COLO668 (cell line): ENCODE measurements around the gene ENDOV.

Experiments used
- DNase-seq: peaks from one replicate; lab custom pipeline; 2025; ENCODE audit not compliant: unreplicated experiment; lab: John Stamatoyannopoulos, UW

The ENDOV gene

DNA sequence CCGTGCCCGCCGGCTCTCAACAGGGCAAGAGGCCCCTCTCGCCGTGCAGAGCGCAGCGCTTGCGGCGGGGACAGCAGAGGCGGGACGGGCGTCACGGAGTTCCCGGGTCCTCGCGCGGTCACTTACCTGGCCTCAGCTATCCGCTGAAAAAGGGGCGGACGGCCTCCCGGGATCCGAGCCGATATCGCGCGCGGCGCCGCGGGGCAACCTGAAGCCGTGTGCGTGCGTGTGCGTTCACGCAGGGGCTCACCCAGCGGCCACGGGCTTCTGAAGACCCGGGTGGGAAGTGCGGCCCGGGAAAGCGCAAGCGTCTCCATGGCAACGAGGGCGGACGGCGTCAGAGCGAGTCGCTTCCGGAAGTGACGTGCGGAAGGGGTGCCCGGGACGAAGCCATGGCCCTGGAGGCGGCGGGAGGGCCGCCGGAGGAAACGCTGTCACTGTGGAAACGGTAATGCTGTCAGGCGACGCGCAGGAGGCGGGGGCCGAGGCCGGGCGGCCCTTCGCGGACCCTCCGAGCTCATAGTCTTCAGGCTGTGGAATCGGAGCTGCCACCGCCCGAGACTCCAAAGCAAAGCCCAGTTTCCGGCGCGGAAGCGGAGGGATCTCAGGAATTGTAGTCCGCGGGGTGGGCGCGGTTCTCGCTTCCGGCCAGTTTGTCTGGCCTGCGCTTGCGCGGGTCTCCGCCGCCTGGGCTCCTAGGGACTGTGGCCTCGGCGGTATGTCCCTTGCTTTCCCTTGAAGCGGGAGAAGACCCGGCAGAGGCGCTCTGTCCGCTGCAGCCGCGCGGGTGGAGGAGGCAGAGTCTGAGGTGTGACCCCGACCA is at the start of gene ENDOV:
TSS of gene ENDOV (plus strand) at position 365 of the 823 bp plus-strand sequence. CDS start at position 393, 28 bp downstream.
- DNase-seq = peak; percentile 90

DNA sequence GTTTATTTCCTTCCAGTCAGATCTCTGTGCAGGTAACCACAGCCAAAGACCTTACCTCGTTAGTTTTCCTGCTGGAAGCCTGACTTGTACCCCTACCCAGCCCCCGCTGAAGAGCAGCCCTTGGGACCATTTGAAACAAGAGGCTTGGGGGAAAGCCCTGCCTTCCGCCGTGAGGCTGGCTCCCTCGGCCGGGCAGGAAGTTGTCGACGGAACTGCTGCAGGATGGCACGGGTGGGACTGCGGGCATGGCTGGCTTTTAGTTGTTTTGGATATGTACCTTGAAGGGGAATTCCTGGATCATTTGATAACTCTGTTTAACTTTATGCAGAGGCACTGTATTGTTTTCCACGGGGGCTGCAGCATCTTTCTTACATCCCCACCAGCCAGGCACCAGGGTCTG is 49.0 kb upstream of the ENDOV start:
- no peak for DNase-seq

DNA sequence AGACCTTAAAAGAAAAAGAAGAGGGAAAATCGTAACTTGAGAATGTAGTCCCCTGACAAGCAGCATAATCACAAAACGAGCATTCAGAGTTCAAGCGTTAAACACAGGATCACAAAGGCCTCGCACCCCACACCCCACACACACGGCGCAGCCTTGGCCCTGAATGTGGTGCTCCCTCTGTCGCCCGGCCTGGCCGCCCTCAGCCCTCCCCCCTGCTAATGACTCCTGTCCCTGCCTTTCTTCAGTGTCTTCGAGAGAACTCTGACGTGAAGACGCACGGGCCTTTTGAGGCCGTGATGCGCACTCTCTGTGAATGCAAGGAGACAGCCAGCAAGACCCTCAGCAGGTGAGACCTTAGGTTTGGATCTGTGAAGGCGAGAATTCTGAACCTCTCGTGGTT is 47.5 kb upstream of the ENDOV start:
- no peak for DNase-seq

DNA sequence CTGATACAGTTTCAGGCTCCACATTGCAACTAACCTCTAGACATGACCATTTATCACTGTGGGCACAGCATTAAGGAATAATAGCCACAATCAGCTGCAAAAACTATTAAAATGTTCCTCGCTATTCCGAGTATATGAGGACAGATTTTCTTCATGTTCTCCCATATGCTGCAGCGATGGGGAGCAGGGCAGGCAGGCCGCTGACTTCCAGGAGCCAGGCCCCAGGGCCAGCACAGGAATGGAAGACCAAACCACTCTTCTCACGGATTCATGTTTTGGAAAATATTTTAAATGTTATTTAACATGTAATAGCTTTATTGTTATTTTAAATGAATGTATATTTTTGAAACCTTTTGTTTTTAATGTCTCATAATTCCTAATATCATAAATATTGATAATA is 43.8 kb upstream of the ENDOV start:
- no peak for DNase-seq

DNA sequence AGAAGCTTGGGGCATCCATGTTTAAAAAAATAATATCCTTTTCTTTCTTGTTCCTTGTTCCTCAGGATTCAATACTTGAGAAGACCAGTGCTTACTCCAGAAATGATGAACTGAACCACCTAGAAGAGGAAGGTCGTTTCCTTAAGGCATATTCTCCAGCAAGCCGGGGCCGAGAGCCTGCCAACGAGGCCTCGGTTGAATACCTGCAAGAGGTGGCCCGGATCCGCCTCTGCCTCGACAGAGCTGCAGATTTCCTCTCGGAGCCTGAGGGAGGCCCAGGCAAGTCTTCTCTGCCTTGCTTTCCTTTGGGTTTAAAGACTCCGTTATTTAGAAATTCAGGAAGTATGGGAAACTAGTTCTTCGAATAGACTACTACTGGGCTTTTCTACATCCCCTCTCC is 42.5 kb upstream of the ENDOV start:
- no peak for DNase-seq

DNA sequence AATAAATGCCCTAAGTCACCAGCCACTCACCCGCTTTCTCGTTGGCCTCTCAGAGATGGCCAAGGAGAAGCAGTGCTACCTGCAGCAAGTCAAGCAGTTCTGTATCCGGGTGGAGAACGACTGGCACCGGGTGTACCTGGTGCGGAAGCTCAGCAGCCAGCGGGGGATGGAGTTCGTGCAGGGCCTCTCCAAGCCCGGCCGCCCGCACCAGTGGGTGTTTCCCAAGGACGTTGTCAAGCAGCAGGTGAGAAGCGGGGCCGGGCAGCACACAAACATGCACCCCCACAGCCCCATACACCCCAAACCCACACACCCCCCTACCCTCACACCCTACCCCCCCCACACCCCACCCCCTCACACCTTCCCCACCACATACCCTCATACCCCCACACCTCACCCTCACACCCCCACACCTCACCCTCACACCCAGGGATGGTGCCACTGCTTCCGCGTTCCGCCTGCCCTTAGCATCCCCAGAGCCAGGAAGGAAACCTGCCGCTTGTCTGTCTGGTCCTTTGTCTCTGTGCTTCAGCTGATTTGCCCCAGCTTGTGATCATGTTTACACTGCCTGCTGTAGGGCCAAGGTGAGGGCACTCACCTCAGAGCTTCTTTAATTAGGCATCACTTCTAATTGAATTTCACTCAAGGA is 41.9 kb upstream of the ENDOV start:
- no peak for DNase-seq

DNA sequence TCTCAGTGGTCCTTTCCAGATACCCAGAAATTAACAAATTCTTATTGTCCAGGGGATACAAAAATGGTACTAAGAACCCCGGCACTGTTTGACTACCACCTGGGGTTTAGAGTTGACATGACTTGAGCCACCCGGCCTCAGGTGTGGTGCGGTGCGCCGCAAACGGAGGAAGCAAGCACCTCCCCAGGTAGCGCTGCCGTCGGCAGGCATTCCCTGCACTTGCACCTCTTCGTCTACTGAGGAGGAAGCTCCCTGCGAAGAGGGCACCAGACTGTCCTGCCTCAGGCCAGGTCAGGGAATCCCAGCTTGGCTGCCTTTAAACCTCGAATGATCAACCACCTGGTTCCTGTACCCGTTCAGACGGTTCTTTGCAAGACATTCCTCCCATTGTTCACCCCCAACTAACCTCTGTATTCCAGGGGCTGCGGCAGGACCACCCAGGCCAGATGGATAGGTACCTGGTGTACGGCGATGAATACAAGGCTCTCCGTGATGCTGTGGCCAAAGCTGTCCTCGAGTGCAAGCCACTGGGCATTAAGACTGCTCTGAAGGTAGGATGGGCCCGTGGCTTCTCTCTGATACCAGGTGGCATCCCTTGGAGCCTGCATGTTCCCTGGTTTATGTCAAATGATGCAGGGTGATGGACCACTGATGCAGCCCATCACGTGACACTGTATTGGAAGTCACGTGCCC is 40.8 kb upstream of the ENDOV start:
- DNase-seq = no peak

DNA sequence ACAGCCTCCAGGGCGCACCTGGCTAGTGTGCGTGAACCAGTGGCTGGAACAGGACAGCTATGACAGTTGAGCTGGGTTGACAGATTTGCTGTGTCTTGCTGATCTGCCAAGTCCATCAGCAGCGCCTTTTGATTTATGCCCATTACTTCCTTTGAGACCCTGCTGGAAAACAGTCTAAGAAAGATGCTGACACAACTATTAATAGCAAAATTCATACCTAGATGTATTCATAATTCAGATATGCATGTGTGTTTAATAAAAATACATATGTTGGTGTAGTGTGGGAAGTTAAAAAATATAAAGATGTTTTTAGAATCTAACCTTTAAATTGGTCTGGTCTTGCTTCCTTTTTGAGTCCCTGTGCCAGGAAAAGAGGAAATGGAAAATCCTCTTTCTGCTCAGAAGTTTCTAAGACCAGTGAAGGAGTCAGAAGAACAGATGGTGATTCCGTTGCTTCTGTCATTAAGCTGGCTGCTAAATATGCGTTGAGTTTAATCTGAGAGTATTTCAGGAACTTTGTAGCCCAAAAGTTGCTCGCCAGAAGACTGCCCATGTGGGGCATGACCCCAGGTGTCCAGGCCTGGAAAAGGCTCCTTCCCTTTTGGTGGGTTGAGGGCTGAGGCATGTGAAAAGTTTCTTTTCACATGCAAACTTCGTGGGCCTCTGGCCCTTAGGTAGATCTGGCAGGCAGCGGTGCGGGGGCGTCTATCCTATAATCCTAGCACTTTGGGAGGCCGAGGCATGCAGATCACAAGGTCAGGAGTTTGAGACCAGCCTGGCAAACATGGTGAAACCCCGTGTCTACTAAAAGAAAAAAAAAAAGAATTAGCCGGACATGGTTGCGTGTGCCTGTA is 40.0 kb upstream of the ENDOV start:
- no peak for DNase-seq

DNA sequence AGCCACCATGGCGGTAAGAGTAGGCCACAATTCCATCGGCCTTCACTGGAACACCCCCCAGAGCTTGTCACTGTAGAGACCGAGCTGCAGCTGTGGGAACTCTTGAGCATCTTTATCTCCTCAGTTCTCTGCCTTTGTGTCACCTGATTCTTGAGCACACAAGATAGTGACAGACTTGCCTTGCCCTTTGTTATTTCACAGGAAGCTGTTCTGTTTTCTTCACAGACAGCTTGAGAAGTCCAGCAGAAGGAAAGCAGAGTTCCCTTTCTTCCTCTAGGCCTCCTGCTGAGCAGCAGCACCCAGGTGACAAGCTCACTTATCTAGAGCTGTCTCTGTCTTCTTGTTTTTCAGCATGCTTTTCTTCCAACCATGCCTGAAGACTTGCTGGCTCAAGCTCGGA is 38.4 kb upstream of the ENDOV start:
- DNase-seq = no peak

DNA sequence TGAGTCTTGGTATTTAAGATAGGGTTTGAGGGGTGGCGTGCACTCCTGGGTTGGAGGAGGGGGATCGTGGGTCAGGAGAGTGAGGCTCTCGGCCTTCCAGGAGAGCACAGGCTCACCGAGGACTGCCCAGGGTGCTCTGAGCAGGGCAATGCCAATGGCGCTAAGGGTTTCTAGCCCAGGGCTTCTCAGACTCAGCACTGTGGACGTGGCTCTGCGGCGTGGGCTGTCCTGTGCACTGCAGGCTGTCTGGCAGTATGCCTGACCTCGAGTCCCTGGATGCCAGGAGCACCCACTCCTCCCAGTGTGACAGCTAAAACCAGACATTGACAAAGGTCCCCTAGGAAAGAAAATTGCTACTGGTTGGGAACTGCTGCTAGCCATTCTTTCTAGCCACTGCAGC is 37.2 kb upstream of the ENDOV start:
- no peak for DNase-seq

DNA sequence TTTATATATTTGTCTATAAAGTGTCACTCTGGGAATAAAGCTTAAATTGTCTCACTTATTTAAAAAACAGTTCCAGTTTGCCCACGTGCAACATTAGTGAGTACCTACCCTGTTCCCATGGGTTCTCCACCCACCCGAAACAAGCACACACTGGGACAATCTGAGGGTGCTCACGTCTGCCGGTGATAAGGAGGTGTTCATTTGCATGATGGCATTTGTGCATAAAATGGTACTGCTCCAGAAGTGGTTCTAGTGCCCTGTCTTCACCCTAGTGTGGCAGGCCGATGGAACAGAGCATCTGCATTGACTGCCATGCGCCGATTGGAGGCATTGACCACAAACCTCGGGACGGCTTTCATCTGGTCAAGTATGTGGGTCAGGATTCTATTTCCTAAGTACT is 35.6 kb upstream of the ENDOV start:
- DNase-seq = no peak

DNA sequence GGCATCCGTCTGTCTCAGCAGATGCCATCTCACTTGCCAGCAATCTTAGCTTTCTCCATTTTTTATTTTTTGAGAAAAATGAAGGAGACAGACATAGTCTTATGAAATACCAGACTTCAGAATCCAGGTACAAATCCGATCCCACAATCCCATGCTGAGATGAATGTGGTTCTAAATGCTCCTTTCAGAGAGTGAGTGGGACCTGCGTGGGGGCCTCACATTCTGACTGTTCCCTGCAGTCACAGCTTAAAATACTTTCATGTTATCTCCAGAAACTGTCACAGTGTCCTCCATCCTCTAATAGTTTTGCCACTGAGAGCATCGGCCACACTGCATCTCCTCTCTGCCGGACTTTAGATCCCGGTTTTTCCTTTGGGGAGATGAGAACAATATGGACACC is 34.9 kb upstream of the ENDOV start:
- no peak for DNase-seq

DNA sequence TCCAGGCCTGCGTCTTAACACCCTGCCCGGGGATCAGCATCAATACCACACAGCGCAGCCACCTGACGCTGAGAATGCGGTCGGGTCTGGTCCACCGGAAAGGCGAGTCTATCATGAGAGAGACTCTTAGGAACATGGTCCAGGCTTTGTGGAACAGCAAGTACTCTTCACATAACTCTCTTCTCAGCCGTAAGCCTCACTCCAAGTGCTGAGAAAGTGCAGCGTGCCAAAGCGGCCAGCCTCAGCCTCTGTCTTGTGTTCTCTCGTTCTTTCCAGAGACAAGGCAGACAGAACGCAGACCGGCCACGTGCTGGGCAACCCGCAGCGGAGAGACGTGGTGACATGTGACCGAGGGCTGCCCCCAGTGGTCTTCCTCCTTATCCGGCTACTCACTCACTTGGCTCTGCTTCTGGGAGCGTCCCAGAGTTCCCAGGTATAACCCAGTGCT is 34.4 kb upstream of the ENDOV start:
- no peak for DNase-seq

DNA sequence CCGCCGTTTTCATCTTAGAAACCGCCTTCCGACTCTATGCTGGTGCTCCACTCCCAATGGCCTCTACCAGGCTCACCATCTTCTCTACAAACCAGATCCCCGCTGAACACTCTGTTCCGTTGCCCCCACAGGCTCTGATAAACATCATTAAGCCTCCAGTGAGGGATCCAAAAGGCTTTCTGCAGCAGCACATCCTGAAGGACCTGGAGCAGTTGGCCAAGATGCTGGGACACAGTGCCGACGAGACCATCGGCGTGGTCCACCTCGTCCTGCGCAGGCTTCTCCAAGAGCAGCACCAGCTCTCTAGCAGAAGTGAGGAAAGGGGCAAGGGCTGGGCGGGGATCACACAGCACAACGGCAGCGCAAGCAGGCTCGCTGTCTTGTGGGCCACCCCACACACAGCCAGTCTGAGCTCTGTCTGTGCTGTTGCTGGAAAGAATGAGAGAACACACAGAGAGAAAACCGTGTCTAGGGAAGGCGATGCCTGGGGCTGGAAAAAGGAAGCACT is 33.5 kb upstream of the ENDOV start:
- no peak for DNase-seq

DNA sequence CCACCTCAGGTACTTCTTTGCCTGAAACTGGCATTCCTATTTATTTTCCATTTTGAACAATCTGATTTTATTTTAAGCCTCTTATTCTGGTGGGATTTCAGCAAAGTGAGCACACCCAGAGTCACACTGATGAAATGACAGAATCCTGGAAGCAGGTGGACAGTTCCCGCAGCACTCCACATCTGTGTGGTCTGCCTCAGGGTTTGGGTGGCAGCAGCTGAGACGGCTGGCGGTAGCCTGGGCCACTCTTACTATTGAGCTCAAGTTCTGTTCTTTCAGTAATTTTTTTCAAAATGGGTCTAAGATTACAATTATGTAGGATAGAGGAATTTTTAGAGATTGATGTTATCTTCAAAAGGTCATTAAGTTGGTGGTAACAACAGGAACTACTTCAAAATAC is 32.5 kb upstream of the ENDOV start:
- DNase-seq = no peak

DNA sequence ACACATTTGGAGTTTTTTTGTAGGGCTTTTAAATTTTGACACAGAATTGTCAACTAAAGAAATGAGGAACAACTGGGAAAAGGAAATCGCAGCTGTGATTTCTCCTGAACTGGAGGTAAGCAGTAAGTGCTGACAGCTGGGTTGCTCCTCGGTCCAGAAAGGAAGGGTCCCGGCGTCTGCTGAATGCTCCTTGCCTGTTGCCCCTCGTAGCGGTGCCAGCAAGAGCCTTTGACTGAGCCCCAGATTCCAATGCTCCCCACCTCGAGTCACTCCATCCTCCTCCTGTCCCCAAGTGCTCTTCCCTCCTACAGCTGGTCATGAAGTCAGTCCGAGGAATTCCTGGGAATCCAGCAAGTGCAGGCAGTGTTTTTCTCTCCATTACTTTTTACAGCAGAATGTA is 32.0 kb upstream of the ENDOV start:
- DNase-seq = no peak

DNA sequence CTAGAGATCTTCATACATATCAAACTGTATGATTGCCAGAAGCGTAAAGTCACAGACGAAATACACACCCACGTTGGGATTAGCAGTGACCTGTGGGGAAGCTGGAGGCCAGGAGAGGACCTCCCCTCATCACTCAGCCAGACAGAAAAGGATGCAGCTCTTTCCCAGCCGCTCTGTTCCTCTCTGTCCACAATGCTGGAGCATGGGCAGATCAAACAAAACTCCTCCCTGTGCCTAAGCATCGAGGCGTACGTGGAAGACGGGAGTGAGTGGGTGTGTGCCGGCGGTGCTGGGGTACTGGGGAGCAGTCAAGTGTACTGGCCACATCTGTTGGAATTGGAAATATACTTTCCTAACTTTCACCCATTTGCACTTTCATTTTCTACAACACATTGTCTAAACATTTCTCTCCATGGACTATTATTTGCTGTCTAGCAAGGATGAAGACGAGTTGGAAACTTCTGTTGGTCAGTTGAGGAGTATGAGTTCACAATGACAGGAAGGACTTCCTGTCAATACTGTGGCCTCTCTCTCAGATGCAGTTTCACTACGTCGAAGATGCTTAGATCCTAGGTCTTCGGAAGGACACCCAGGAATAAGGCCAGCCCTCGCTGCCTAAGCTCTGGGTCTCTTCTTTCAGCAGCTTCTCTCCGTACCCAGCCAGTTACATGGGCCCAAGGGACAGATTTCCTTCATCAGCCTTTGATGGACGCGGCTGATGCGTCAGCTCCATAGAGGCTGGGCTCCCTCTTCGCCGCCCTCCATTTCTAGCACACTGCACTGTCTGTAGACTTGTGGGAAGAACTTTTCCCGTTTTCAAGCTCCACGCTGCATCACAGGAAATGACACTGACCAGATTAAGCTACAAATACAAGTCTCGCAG is 30.6 kb upstream of the ENDOV start:
- no peak for DNase-seq

DNA sequence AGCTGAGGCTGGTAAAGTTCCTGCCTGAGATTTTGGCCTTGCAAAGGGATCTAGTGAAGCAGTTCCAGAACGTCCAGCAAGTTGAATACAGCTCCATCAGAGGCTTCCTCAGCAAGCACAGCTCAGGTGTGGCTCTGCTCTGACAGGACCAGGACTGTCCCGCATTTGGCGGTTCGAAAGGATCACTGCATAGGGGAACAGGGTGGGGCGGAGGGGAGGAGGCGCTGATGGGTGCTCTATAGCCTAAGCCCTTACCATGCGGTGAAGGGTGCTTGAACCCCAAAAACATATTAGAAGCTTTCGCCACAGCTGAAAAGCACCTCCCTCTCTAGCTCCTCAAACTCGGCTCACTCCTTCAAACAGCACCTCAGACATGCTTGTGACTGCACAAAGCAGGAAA is 29.9 kb upstream of the ENDOV start:
- DNase-seq = no peak

DNA sequence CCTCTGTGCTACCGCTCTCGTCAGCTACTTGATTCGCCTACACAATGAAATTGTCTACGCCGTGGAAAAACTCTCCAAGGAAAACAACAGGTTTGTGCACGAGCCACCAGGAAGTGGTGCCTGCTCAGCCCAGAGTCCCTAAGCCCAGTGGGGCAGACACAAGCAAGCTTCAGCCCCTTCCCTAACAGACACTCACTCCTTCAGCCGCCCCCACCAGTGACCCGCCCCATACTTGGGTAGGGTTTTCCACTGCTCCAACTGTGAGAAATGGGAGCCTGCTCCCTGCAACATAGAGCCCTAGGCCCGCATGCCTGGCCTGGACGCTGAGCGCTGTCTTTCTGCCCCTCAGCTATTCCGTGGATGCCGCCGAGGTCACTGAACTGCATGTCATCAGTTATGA is 28.6 kb upstream of the ENDOV start:
- no peak for DNase-seq

DNA sequence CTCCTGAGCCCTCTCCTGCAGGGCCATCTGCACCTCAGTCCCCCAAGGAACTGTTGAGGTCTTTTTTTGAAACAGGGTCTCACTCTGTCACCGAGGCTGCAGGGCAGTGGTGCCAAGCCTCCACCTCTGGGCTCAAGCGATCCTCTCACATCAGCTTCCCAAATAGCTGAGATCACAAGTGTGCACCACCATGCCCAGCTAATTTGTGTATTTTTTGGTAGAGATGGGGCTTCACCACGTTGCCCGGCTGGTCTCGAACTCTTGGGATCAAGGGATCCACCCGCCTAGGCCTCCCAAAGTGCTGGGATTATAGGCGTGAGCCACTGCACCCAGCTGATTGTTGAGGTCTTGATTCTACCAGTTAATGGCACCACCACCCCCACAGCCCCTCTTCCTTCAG is 27.9 kb upstream of the ENDOV start:
- no peak for DNase-seq
